SK-N-SH (cell line): ENCODE data around the gene ARFRP1.

Experiments
- CHD2 ChIP-seq: fragments of 150-350 bp; IDR thresholded peaks from 2 replicates; pipeline ENCODE4 v1.6.1; 2018; ENCODE audit warnings: low read length; ENCODE audit not compliant: partially characterized antibody
- EP300 ChIP-seq, 2 experiments: IDR thresholded peaks; 2 replicates each; pipeline versions ENCODE4 v1.4.0 to v1.6.1; 2012; ENCODE audit warnings: borderline replicate concordance in 1 of 2, low read depth in 1 of 2, low read length in 1 of 2
- EZH2phosphoT487 ChIP-seq: fragments of 200-600 bp; sonication (generic); IDR thresholded peaks from 2 replicates; pipeline ENCODE4 v1.6.1; 2017; ENCODE audit warnings: low read depth, mixed run types, mild to moderate bottlenecking, antibody characterized with exemption, moderate library complexity, borderline replicate concordance
- FOXM1 ChIP-seq: IDR thresholded peaks from 2 replicates; pipeline ENCODE4 v1.4.0; 2012; ENCODE audit warnings: low read depth, mild to moderate bottlenecking
- GATA2 ChIP-seq: sonication (generic); formaldehyde crosslinking; IDR thresholded peaks from 2 replicates; pipeline ENCODE4 v1.5.0; 2020; ENCODE audit warnings: mild to moderate bottlenecking, missing genetic modification reagents
- NRF1 ChIP-seq: IDR thresholded peaks from 2 replicates; pipeline ENCODE4 v1.6.1; 2012; ENCODE audit warnings: low read depth, mild to moderate bottlenecking, low read length
- POLR2AphosphoS5 ChIP-seq: IDR thresholded peaks from 2 replicates; pipeline ENCODE4 v1.6.1; 2012; ENCODE audit warnings: low read depth, low read length
- RFX5 ChIP-seq: IDR thresholded peaks from 2 replicates; pipeline ENCODE4 v1.6.1; 2012; ENCODE audit warnings: mild to moderate bottlenecking, improper control_type of control experiment, low read length
- SIN3A ChIP-seq: IDR thresholded peaks from 2 replicates; pipeline ENCODE4 v1.6.1; 2012; ENCODE audit warnings: low read depth, mild to moderate bottlenecking, low read length, moderate library complexity, borderline replicate concordance
- TAF1 ChIP-seq: IDR thresholded peaks from 2 replicates; pipeline ENCODE4 v1.6.1; 2012; ENCODE audit warnings: low read depth, mild to moderate bottlenecking, low read length, moderate library complexity, borderline replicate concordance
- YY1 ChIP-seq: IDR thresholded peaks from 2 replicates; pipeline ENCODE4 v1.4.0; 2012; ENCODE audit warnings: low read depth, mild to moderate bottlenecking
- TF ChIP-seq, protein P1 (sequence below): fragments of 200-600 bp; sonication (generic); IDR thresholded peaks from 2 replicates; pipeline ENCODE4 v1.6.1; 2017; ENCODE audit warnings: antibody characterized with exemption, mild to moderate bottlenecking, moderate library complexity
- TF ChIP-seq, protein P2 (sequence below): IDR thresholded peaks from 2 replicates; pipeline ENCODE4 v1.6.1; 2012; ENCODE audit warnings: mild to moderate bottlenecking, low read depth, low read length, moderate library complexity

GRCh38 chr20:63680427-63680826, 27.3 kb downstream of the ARFRP1 start:
- TF ChIP-seq, protein P1, sequence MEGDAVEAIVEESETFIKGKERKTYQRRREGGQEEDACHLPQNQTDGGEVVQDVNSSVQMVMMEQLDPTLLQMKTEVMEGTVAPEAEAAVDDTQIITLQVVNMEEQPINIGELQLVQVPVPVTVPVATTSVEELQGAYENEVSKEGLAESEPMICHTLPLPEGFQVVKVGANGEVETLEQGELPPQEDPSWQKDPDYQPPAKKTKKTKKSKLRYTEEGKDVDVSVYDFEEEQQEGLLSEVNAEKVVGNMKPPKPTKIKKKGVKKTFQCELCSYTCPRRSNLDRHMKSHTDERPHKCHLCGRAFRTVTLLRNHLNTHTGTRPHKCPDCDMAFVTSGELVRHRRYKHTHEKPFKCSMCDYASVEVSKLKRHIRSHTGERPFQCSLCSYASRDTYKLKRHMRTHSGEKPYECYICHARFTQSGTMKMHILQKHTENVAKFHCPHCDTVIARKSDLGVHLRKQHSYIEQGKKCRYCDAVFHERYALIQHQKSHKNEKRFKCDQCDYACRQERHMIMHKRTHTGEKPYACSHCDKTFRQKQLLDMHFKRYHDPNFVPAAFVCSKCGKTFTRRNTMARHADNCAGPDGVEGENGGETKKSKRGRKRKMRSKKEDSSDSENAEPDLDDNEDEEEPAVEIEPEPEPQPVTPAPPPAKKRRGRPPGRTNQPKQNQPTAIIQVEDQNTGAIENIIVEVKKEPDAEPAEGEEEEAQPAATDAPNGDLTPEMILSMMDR: no peak
- TF ChIP-seq NRF1 (no peak), POLR2AphosphoS5 (no peak), EP300 (IDR thresholded peaks at IDR 0.05; ENCODE audit: borderline replicate concordance in 1 of 2, low read depth in 1 of 2, low read length in 1 of 2) (no peak), SIN3A (no peak), RFX5 (no peak), GATA2 (CRISPR knock-in tag) (no peak), CHD2 (no peak), EZH2phosphoT487 (no peak), TAF1 (no peak), FOXM1 (no peak), YY1 (no peak)
- TF ChIP-seq, protein P2, sequence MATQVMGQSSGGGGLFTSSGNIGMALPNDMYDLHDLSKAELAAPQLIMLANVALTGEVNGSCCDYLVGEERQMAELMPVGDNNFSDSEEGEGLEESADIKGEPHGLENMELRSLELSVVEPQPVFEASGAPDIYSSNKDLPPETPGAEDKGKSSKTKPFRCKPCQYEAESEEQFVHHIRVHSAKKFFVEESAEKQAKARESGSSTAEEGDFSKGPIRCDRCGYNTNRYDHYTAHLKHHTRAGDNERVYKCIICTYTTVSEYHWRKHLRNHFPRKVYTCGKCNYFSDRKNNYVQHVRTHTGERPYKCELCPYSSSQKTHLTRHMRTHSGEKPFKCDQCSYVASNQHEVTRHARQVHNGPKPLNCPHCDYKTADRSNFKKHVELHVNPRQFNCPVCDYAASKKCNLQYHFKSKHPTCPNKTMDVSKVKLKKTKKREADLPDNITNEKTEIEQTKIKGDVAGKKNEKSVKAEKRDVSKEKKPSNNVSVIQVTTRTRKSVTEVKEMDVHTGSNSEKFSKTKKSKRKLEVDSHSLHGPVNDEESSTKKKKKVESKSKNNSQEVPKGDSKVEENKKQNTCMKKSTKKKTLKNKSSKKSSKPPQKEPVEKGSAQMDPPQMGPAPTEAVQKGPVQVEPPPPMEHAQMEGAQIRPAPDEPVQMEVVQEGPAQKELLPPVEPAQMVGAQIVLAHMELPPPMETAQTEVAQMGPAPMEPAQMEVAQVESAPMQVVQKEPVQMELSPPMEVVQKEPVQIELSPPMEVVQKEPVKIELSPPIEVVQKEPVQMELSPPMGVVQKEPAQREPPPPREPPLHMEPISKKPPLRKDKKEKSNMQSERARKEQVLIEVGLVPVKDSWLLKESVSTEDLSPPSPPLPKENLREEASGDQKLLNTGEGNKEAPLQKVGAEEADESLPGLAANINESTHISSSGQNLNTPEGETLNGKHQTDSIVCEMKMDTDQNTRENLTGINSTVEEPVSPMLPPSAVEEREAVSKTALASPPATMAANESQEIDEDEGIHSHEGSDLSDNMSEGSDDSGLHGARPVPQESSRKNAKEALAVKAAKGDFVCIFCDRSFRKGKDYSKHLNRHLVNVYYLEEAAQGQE: no peak
